ENCODE data around the gene P2RY12. TPM values are rescaled to one million over a fixed set of nuclear protein-coding genes. Genes with fewer than 3 reads are reported as not detected.

The P2RY12 gene
- total RNA-seq, 1 donor from 2014 or later = not detected

- H3K27ac Mint-ChIP-seq (ENCODE audit: unreplicated experiment) = no peak overlapping the region
- peaks cover 3% of the 10 kb centered on the region for H3K9me3 Mint-ChIP-seq
- H3K36me3 Mint-ChIP-seq (ENCODE audit: low read depth) = peaks cover 3% of the 10 kb centered on the region
- no peaks in the 10 kb centered on the region for H3K4me1 Mint-ChIP-seq
- TF ChIP-seq CTCF (conservative IDR thresholded peaks at IDR 0.05) = no peak
- no peak for DNase-seq (ENCODE audit: low read depth, low spot score)
- H3K4me3 Mint-ChIP-seq = no peak overlapping the region
- H3K27me3 Mint-ChIP-seq (ENCODE audit: low read depth) = no peaks in the 10 kb centered on the region
These were observed 63.0 kb downstream of the P2RY12 start for GRCh38 chr3:151321526-151321925.

GRCh38 chr3:151320131-151320530 is 64.4 kb downstream of the P2RY12 start:
- H3K4me3 Mint-ChIP-seq = no peak overlapping the region
- peaks cover 3% of the 10 kb centered on the region for H3K9me3 Mint-ChIP-seq
- no peaks in the 10 kb centered on the region for H3K27me3 Mint-ChIP-seq (ENCODE audit: low read depth)
- no peak overlapping the region for H3K27ac Mint-ChIP-seq (ENCODE audit: unreplicated experiment)
- DNase-seq (ENCODE audit: low read depth, low spot score) = no peak
- TF ChIP-seq CTCF (conservative IDR thresholded peaks at IDR 0.05) = no peak
- H3K36me3 Mint-ChIP-seq (ENCODE audit: low read depth) = peaks cover 3% of the 10 kb centered on the region
- no peaks in the 10 kb centered on the region for H3K4me1 Mint-ChIP-seq

GRCh38 chr3:151319628-151320027 is 64.9 kb downstream of the P2RY12 start:
- H3K9me3 Mint-ChIP-seq = peaks cover 6% of the 10 kb centered on the region
- no peaks in the 10 kb centered on the region for H3K4me1 Mint-ChIP-seq

GRCh38 chr3:151318991-151319390 is 65.6 kb downstream of the P2RY12 start:
- TF ChIP-seq CTCF (conservative IDR thresholded peaks at IDR 0.05) = no peak
- peaks cover 3% of the 10 kb centered on the region for H3K36me3 Mint-ChIP-seq (ENCODE audit: low read depth)
- H3K27ac Mint-ChIP-seq (ENCODE audit: unreplicated experiment) = no peak overlapping the region
- peaks cover 6% of the 10 kb centered on the region for H3K9me3 Mint-ChIP-seq
- no peaks in the 10 kb centered on the region for H3K27me3 Mint-ChIP-seq (ENCODE audit: low read depth)
- H3K4me3 Mint-ChIP-seq = no peak overlapping the region
- no peaks in the 10 kb centered on the region for H3K4me1 Mint-ChIP-seq
- no peak for DNase-seq (ENCODE audit: low read depth, low spot score)

More at GRCh38 chr3:151319628-151320027, 64.9 kb downstream of the P2RY12 start:
- no peak overlapping the region for H3K27ac Mint-ChIP-seq (ENCODE audit: unreplicated experiment)
- H3K27me3 Mint-ChIP-seq (ENCODE audit: low read depth) = no peaks in the 10 kb centered on the region
- peaks cover 3% of the 10 kb centered on the region for H3K36me3 Mint-ChIP-seq (ENCODE audit: low read depth)
- DNase-seq (ENCODE audit: low read depth, low spot score) = no peak
- no peak overlapping the region for H3K4me3 Mint-ChIP-seq
- no peak for TF ChIP-seq CTCF (conservative IDR thresholded peaks at IDR 0.05)

GRCh38 chr3:151318313-151318712 is 66.2 kb downstream of the P2RY12 start:
- no peak for DNase-seq (ENCODE audit: low read depth, low spot score)
- Mint-ChIP-seq H3K36me3 (ENCODE audit: low read depth) (peaks cover 3% of the 10 kb centered on the region), H3K27ac (ENCODE audit: unreplicated experiment) (no peak overlapping the region), H3K4me3 (no peak overlapping the region), H3K9me3 (peaks cover 6% of the 10 kb centered on the region), H3K27me3 (ENCODE audit: low read depth) (no peaks in the 10 kb centered on the region), H3K4me1 (no peaks in the 10 kb centered on the region)
- TF ChIP-seq CTCF (conservative IDR thresholded peaks at IDR 0.05) = no peak

All from neural crest cell (in vitro differentiated cells).